Measurements from ENCODE around the gene CPA2.
"Not testable (repeated sequence)": the region's sequence is repeated elsewhere in the genome, so short reads cannot be mapped to it uniquely, and the experiment has no call there.

Gene CPA2

GRCh38 chr7:130266258-130266960 is at the start of gene CPA2:
Gene CPA2, plus strand, starts transcription at chr7:130266863. Its CDS starts 19 bp downstream, at chr7:130266882.
- DNase-seq (ENCODE audit: low read depth in 2 of 2, low spot score in 1 of 2), result no peak

- DNase-seq (ENCODE audit: low read depth in 2 of 2, low spot score in 1 of 2), result no peak
These were observed 47.6 kb upstream of the CPA2 start for GRCh38 chr7:130218806-130219620.

- no peak for DNase-seq (ENCODE audit: low read depth in 2 of 2, low spot score in 1 of 2)
These were observed 46.8 kb upstream of the CPA2 start for GRCh38 chr7:130219871-130220270.

GRCh38 chr7:130221746-130222145 is 44.9 kb upstream of the CPA2 start:
- no peak for DNase-seq (ENCODE audit: low read depth in 2 of 2, low spot score in 1 of 2)

- DNase-seq (ENCODE audit: low read depth in 2 of 2, low spot score in 1 of 2), result no peak
These were observed 43.0 kb upstream of the CPA2 start for GRCh38 chr7:130223646-130224045.

GRCh38 chr7:130224210-130224609 is 42.5 kb upstream of the CPA2 start:
- no peak for DNase-seq (ENCODE audit: low read depth in 2 of 2, low spot score in 1 of 2)

GRCh38 chr7:130224923-130225322 is 41.7 kb upstream of the CPA2 start:
- not testable (repeated sequence) for DNase-seq (ENCODE audit: low read depth in 2 of 2, low spot score in 1 of 2)

- DNase-seq (ENCODE audit: low read depth in 2 of 2, low spot score in 1 of 2), result no peak
These were observed 40.3 kb upstream of the CPA2 start for GRCh38 chr7:130226333-130226732.

- DNase-seq (ENCODE audit: low read depth in 2 of 2, low spot score in 1 of 2), result no peak
These were observed 38.6 kb upstream of the CPA2 start for GRCh38 chr7:130227883-130228575.

- no peak for DNase-seq (ENCODE audit: low read depth in 2 of 2, low spot score in 1 of 2)
These were observed 37.7 kb upstream of the CPA2 start for GRCh38 chr7:130228840-130229502.

- DNase-seq (ENCODE audit: low read depth in 2 of 2, low spot score in 1 of 2), result not testable (repeated sequence)
These were observed 36.7 kb upstream of the CPA2 start for GRCh38 chr7:130229981-130230380.

- no peak for DNase-seq (ENCODE audit: low read depth in 2 of 2, low spot score in 1 of 2)
These were observed 34.9 kb upstream of the CPA2 start for GRCh38 chr7:130231792-130232191.

- DNase-seq (ENCODE audit: low read depth in 2 of 2, low spot score in 1 of 2), result no peak
These were observed 34.5 kb upstream of the CPA2 start for GRCh38 chr7:130232209-130232608.

GRCh38 chr7:130234078-130234477 is 32.6 kb upstream of the CPA2 start:
- no peak for DNase-seq (ENCODE audit: low read depth in 2 of 2, low spot score in 1 of 2)

- not testable (repeated sequence) for DNase-seq (ENCODE audit: low read depth in 2 of 2, low spot score in 1 of 2)
These were observed 30.3 kb upstream of the CPA2 start for GRCh38 chr7:130236361-130236760.

GRCh38 chr7:130240240-130240639 is 26.4 kb upstream of the CPA2 start:
- no peak for DNase-seq (ENCODE audit: low read depth in 2 of 2, low spot score in 1 of 2)

GRCh38 chr7:130242198-130243014 is 24.3 kb upstream of the CPA2 start:
- peak; percentile 27 to 29 for DNase-seq (ENCODE audit: low read depth in 2 of 2, low spot score in 1 of 2)

- DNase-seq (ENCODE audit: low read depth in 2 of 2, low spot score in 1 of 2), result not testable (repeated sequence)
These were observed 23.2 kb upstream of the CPA2 start for GRCh38 chr7:130243486-130243885.

- DNase-seq (ENCODE audit: low read depth in 2 of 2, low spot score in 1 of 2), result not testable (repeated sequence)
These were observed 20.2 kb upstream of the CPA2 start for GRCh38 chr7:130246491-130246890.

- not testable (repeated sequence) for DNase-seq (ENCODE audit: low read depth in 2 of 2, low spot score in 1 of 2)
These were observed 17.8 kb upstream of the CPA2 start for GRCh38 chr7:130248842-130249241.
